Measurements from ENCODE around the gene CDX1.

Gene CDX1

DNA sequence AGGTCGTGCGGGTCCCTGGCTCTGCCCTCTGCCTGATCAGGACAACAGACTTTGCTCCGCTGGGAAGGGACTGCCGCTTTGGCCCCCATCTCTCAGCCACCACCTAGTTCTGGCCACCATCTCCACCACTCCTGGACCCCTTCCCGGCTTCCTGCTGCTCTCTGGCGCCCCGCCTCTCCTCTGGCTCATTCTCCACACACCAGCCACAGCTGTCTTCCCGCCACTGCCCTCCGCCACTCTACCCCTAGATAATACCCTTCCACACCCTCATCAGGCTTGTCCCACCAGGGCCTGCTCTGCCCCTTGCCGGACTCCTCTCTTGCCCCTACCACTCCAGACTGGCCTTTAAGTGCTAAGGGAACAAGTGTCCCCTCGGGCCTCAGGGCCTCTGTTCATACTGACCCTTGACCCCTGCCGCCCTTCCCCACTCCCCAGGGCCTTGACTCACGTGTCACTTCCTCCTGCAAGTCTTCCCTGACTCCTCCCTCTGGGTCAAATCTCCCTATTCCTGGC, 3.0 kb upstream of the CDX1 start:
- DNase-seq = no peak

DNA sequence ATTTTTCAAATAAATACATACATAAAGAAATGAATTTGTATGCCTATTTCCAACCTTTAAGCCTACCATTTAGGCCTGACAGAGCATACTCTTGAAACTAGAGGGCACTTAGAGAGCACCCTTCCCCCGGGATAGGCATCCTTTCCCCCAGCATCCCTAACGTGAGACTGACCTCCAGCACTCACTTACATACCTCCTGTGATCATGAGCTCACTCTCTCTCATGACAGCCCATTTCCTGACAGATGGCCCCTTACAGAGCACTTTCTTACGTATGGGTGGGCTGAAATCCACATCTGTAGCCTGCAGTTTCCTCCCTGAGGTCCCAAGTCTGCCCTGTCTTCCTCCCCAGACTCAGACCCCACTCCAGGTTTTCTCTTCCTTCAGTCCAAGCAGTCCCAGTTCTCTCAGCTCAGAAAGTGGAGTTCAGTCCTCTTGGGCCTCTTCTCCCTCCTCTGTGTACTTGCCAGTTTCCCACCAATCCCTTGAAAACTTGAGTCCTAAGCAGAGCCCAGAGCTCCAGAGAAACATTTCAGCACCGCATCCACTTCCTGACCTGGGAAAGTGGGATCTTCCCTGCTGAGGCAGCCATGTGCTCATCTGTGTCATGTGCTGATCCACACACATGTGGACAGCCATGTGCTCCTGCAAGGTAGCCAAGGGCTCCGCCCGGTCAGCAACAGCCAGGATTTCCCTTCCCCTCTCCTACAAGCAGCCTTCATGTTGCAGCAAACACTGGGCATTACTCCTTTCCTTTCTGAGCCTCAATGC, 2.2 kb upstream of the CDX1 start:
- no peak for DNase-seq

DNA sequence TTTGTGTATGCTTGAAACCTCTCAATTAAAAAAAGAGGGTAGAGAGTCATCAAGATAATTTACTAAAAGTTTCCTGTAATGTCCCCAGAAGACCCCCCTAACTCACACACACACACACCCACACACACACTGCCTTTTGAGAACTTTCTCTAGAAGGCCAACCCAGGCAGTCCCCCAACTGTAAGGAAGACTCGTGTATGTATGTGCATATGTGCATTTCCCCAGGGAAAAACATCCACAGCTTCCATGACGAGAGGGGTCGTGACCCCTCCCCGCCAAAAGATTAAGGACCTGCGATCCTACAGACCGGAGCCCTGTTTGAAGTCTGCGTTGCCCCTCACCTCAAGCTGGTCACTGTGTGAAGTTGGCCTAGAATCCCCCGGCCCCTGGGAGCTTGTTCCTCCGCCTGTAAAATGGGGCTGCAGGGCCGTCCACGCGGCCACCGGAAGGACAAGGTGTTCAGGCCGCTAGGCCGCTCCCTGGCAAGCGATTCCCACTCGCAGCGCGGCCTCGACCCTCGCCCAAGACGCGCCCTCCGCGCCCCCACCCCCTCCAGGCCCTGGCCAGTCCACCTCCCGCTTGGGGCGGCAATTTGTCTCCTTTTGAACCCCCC, 435 bp upstream of the CDX1 start:
- DNase-seq = no peak

DNA sequence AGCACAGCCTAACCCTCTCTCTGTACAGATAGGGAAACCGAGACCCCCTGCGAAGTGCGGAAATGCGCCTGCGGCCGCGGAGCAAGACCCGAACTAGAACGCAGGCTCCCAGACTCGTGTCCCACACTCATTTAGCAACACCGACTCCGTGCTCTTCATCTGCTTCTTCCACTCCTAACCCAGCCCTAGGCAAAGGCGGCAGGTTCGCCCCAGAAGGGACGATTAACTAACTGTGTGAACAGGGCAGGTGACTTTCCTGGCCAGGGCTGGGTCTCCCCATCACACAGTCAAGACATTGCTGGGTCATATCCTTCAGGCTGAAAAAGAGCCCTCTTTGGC, 903 bp downstream of the CDX1 start:
- no peak for DNase-seq

DNA sequence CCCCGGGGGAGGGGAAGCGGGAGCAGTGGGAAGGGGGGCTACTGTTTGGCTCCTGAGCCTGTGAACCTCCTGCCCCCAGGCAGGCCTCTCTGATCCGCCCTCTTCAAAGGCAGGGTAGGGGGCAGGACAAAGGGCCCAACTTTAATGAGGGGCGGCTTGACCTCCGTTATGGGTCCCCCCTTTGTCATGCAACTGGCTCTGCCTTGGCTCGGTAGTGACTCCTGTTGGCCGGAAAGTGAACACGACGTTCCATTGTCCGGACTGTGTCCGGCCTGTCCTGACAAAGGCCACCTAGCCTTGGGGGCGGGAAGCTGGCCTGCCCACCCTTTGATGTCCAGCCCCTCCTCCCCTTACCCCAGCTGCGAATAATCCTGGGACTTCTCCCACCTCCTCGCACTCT, 1.3 kb downstream of the CDX1 start:
- DNase-seq = no peak

DNA sequence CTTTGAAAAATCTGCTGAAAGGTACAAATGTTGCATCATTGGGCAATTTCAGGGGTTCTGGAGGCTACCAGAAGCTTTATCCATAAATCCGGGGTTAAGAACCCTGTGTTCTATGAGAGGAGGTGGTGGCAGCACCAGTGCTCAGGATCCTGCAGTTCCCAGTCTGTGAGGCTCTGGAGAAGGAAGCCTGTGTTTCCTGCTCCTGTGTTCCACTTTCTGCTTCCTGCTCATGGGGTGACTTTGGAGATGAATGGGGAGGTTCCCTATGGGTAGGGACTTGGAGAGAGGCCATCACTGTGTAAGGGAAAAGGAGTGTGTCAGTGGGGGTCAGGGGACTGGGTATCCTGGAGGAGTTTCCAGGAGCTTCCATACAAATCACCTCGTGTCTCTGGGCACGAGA, 2.3 kb downstream of the CDX1 start:
- DNase-seq = no peak

DNA sequence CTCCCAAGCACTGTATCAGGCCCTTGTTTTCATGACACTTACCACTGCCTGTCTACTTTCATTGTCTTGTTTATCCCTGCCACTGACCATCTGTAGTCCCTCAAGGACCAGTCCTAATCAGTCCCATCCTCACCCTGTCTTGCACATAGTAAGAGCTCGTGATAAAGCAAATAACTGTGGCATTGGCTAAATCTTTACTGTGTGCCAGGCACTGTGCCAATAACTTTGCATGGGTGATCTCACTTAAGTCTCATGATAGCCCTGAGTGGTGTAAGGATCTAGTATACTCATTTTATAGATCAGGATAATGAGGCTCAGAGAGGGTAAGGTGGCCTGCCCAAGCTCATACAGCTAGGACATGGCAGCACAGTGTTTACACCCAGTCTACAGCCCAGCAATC, 5.6 kb downstream of the CDX1 start:
- no peak for DNase-seq

DNA sequence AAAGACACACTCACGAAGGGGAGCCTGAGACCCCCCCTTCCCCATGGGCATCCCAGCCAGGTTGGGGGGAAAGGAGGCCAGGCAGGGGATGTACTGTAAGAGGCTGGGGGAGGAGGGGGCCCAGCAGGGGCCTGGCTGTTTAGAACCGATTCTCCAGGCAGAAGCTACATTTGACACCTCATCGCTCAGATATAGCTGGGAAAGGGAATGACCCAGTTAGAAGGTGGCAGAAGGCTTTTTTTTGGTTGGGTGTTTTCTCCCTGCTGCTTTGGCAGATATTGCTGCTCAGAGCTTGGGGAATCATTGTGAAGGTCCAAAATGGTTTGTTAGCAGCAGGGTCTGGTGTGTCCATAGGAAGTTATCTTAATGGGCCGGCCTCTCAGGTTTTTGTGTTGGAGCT, 6.0 kb downstream of the CDX1 start:
- no peak for DNase-seq

DNA sequence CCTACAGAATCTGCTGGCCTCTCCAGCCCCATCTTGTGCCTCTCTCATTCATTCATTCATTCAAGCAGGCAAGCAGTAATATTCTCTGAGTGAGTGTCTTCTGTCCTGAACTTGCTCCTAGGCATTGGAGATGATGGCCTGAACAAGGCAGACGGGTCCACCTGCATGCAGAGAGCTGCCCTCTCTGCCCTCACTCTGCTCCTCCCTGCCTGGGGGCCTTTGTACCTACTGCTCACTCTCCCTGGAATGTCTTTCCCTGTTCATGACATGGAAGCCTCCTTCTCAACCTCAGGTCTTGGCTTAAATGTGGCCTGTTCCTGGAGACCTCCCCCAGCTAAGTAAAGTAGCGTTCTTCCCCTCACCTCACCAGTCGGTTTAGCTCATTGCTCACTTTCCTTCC, 6.6 kb downstream of the CDX1 start:
- no peak for DNase-seq

DNA sequence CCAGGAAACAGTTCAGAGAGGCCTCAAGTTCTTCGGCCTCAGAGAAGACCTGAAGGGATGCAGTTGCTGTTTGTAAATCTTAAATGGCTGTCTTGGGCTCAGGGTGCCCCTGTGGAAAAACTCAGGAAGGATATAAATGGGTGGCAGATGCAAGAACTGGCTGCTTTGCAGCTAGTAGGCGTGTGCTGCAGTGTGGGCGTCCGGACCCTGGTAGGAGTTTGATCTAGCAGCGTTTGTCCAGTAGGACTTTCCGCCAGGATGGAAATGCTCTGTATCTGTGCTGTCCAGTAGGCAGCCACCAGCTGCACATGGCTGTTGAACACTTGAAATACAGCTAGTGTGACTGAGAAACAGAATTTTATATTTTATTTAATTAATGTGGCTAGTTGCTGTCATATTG, 7.7 kb downstream of the CDX1 start:
- no peak for DNase-seq

DNA sequence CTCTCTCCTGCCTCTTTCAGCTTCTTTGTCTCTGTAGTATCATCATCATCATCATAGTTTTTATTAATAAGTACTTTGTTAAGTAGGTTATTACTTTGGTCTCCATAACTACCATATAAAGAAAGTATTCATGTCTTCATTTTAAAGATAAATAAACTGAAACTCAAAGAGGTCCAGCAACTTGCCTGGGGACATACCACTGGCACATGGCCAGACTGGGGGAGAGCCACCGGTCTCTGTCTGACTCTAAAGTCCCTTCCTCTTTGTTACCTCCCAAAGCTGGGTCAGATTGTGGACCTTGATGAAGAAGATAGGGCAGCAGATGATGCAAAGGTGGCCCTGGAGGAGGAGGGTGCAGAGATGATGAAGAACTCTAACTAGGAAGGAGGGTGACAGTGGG, 8.5 kb downstream of the CDX1 start:
- DNase-seq = no peak

DNA sequence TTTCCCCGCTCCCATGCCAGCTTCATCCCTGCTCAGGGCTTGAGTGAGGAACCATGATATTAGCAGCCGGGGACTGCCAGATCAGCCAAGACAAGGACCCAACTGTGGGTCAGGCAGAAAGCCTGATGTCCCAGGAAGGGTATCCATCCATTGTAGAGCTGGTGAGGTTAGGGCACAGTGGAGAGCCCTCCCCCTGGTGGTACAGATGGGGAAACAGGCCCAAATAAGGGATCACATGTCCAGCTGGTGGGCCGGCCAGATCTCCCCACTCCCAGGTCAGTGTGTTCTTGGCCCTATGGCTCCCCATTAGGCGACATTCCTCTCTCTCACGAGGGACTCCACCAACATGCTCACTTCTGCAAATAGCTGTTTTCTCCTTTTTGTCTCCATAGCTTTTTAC, 9.0 kb downstream of the CDX1 start:
- no peak for DNase-seq

DNA sequence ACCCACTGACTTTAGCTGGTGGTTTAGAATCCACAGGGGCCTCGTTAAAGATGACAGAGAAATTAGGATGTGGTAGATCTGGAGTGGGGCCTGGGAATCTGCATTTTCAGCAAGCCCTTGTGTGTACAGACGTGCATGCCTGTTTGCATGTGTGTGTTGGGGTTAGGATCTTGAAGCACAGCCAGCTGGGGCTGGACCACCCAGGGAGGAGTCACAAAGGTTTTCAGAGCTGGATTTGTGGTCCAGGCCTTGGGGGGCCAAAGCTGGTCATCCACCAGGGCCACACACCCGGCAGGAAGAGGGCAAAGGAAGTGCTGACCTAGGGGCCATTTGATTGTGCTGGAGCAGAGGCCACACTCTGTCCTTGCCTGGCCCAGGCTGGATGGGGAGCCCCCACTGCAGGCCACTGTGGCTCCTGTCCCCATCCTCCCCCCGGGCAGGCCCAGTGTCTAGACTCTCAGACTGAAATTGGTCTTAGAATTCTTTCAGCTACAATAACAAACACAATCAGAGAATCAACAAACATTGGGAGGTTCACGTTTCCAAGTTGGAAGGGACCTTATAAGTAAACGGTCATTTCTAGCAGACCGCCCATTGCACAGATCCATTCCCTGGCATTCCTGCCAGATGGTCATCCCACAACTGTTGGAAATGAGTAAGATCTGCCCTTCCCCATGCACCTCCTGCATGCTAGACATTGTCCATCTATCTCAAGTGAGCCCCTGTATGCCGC, 10.3 kb downstream of the CDX1 start:
- no peak for DNase-seq

DNA sequence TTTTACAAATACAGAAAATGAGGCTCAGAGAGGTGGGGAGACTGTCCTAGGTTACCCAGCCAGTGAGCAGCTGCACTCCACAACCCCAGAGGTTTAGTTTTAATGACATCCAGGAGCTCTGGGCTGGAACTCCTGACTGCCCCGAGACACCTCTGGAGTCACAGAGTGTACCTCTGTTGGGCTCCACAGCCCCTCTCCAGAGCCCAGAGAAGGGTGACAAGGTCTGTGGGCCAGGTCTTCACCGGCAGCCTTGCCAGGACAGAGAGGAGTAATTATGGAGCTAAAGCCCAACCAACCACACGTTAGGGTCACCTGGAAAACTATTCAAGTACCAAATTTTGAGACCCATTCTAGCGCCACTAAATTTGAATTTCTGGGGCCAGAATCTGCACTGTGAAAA, 11.1 kb downstream of the CDX1 start:
- DNase-seq = no peak

DNA sequence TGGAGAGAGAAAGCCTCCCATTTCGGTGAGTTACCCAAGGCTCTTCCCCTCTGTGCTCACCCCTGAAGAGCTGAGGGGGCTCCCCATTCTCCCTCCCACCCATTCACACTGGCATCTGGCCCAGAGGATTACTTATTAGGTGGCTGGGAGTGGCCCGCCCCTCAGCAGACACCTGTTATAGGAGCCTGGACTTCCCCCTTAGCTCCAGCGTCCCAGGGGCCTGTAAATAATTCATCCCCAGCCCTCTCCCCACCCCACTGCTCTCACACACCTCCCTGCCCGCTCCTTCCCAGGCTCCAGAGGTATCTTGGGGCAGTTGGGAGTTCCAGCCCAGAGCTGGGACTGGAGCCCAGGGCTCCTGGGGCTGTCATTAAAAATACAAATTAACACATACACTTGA, 11.7 kb downstream of the CDX1 start:
- DNase-seq = no peak

DNA sequence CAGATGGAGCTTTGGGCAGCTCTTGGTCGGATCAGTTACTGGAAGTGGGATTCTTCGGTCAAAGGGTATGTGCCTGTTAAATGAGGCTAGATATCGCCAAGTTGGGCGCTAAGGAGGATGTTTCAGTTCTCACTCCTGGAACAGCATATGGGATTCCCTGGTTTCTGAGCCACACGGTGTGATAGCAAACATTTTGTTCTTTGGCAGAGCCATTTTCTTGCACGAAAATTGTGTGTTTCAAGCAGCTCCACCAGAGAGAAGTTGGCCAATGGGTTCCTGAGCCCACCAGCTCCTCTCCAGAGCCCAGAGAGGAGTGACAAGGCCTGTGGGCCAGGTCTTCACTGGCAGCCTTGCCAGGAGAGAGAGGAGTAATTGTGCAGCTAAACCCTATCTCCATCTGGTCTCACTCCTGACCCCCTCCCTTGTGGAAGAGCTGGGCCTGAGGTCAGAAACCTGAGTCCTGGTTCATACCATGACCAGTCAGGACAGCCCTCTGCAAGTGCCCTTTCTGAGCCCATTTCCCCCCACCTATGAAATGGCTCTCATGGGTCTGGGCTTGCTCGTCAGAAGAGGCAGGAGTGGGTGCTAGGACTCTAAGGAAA, 12.5 kb downstream of the CDX1 start:
- DNase-seq = no peak

DNA sequence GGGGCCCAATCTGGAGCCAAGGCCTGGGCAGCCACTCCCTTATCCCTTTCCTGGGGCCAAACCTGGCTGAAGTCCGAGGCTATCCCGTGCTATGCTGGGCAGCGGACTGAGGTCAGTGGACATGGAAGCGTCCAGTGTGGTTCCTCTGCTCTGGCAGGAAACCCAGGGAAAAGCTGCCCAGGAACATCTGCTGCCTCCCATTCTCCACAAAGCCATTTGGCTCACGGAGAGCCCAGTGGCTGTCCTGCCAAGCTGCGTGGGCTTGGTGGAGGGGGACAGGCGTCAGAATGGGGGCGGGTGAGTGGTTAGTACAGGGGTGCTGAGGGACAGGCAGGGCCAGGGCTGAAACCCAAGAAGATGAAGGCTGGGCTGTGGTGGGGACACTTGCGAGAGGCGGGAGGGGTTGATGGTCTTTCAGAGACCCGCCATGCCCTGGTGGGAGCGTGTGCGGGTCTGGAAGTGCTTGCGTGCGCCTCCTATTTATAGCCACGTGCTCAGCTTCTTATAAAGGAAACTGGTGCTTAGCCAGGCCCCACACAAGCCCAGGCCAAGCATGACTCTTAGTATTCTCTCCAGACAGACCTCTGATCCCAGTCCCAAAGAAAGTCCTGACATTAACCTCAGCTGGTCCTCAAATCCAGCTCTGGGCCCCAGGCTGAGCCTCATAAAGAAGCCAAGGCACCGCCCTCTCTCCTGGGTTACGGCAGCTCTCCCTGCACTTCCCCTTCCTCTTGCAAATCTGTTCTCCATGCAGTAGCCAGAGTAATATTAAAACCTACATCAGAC, 13.9 kb downstream of the CDX1 start:
- DNase-seq = no peak

DNA sequence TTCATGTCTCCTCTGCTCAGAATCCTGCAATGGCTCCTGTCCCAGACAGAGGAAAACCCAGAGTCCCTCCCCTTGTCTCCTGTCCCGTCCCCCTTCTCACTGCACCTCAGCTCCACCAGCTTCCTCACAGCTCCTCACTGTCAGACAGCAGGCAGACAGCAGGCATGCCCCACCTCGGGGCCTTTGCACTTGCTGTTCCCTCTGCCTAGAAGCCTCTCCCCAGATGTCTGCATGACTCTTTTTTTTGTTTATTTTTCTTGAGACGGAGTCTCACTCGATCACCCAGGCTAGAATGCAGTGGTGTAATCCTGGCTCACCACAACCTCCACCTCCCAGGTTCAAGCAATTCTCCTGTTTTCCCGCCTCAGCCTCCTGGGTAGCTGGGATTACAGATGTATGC, 14.4 kb downstream of the CDX1 start:
- no peak for DNase-seq

DNA sequence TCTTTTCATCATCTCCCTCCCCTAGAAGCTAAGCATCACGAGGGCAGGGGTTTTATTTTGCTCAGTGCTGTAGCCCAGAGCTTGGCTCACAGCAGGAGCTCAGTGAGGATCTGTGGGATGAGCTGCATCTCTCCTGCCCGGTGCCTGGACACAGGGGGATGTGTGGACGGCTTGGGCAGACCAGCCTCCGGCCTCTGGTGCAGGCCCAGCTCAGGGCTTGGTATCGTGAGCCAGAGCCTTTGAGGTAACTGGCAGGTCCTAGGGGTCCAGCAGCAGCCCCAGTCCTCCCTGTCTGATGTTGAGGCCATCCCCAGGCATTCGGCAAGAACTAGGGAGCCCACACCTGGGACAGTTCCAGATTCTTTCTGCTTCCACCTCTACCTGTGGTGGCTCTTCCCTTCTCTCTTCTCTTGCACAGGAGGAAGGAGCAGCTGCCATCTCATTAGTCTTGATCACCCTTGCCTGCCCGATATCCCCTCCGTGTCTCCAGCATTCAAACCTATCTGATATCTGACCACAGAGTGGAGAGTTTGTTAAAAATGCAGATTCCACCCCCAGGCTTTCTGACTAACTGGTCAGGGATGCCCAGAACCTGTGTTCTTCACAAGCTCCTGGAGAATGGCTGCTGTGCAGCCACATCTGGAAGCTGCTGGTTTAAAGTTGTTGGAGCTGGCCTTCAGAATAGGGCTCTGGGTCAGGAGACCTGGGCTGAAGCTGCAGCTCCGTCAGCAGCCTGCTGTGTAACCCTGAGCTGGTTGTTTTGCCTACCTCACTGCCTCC, 15.4 kb downstream of the CDX1 start:
- no peak for DNase-seq

DNA sequence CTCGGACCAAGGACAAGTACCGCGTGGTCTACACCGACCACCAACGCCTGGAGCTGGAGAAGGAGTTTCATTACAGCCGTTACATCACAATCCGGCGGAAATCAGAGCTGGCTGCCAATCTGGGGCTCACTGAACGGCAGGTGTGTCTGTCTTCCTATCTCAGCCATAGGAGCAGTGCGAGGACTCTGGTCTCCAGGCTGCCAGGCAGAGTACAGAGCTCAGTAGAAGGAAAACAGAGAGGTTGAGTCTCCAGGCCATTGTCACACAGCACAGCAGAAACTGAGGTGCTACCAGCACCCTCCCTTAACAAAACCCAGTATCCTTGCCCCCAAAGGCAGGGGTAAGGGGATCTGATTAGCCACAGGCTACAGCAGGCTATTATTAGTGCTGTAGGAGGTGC, 16.2 kb downstream of the CDX1 start:
- no peak for DNase-seq

DNA sequence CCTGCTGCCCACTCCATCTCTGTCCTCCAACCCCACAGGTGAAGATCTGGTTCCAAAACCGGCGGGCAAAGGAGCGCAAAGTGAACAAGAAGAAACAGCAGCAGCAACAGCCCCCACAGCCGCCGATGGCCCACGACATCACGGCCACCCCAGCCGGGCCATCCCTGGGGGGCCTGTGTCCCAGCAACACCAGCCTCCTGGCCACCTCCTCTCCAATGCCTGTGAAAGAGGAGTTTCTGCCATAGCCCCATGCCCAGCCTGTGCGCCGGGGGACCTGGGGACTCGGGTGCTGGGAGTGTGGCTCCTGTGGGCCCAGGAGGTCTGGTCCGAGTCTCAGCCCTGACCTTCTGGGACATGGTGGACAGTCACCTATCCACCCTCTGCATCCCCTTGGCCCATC, 16.9 kb downstream of the CDX1 start:
- no peak for DNase-seq

DNA sequence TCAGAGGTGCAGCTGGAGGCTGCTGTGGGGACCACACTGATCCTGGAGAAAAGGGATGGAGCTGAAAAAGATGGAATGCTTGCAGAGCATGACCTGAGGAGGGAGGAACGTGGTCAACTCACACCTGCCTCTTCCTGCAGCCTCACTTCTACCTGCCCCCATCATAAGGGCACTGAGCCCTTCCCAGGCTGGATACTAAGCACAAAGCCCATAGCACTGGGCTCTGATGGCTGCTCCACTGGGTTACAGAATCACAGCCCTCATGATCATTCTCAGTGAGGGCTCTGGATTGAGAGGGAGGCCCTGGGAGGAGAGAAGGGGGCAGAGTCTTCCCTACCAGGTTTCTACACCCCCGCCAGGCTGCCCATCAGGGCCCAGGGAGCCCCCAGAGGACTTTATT, 17.4 kb downstream of the CDX1 start:
- DNase-seq = no peak

Measured in NCI-H2029 (cell line).